Esophagus muscularis mucosa (tissue), 4 donors: ENCODE results near the gene SIRPG. TPM values are rescaled to one million over a fixed set of nuclear protein-coding genes. Genes with fewer than 3 reads are reported as not detected.
A peak's percentile ranks its signal among the peaks of the same experiment; 100 is the strongest.

Experiments used
- DNase-seq: peaks from one replicate; pipeline ENCODE4 v3.0.0-alpha.2; 2017; ENCODE audit errors: extremely low spot score
- H3K27ac ChIP-seq, 4 donors: fragments of 200-600 bp; sonication (generic); replicated peaks in 1 of 4; 1 replicate in 3 of 4; 2 replicates in 1 of 4; pipeline ENCODE4 v1.5.1; 2016 to 2019; ENCODE audit warnings: mild to moderate bottlenecking in 1 of 4
- H3K27me3 ChIP-seq, 4 donors: fragments of 200-600 bp; sonication (generic); one replicate each; pipeline versions ENCODE4 v1.5.1 to v1.6.0; 2016 to 2019
- H3K36me3 ChIP-seq, 4 donors: fragments of 200-600 bp; sonication (generic); one replicate each; pipeline ENCODE4 v1.5.1; 2016 to 2019
- H3K4me1 ChIP-seq, 4 donors: fragments of 200-600 bp; sonication (generic); one replicate each; pipeline ENCODE4 v1.5.1; 2016 to 2019
- H3K4me3 ChIP-seq, 4 donors: fragments of 200-600 bp; sonication (generic); 1 replicate in 2 of 4; 2 replicates in 2 of 4; pipeline ENCODE4 v1.5.1; 2016 to 2019; ENCODE audit warnings: mild to moderate bottlenecking in 4 of 4, moderate library complexity in 1 of 4
- H3K9me3 ChIP-seq, 4 donors: fragments of 200-600 bp; sonication (generic); 1 replicate in 3 of 4; 2 replicates in 1 of 4; pipeline ENCODE4 v1.5.1; 2016 to 2019
- CTCF ChIP-seq, 3 experiments: fragments of 200-600 bp in 2 of 3; fragments of 450-650 bp in 1 of 3; sonication (generic) in 2 of 3; IDR thresholded peaks; one replicate each; pipeline ENCODE4 v1.5.1; 2017 to 2019; ENCODE audit warnings: antibody characterized with exemption in 3 of 3, mild to moderate bottlenecking in 2 of 3, moderate library complexity in 1 of 3
- EP300 ChIP-seq: sonication (generic); formaldehyde crosslinking; IDR thresholded peaks from one replicate; pipeline ENCODE4 v1.6.1; 2017; ENCODE audit warnings: antibody characterized with exemption
- POLR2A ChIP-seq: fragments of 450-650 bp; IDR thresholded peaks from one replicate; pipeline ENCODE4 v1.6.1; 2017; ENCODE audit warnings: antibody characterized with exemption, moderate library complexity, mild to moderate bottlenecking, low read depth
- POLR2AphosphoS5 ChIP-seq, 2 donors: sonication (generic); formaldehyde crosslinking; IDR thresholded peaks; one replicate each; pipeline ENCODE4 v1.6.1; 2017; ENCODE audit warnings: antibody characterized with exemption in 2 of 2
- WGBS: methylation state at CpG from one replicate; pipeline ENCODE4 v1.1.5; 2018; 5-methylcytosine and 5-hydroxymethylcytosine counted together
- intact Hi-C: fragments of 100-400 bp; cut with DNase I; formaldehyde crosslinking; loops from one replicate; pipeline ENCODE4 v1.15.1; 2023
- small RNA-seq, 3 donors: library from RNA; depleted of rRNA; stranded (forward); fragments of <200 nt; gene quantifications; one replicate each; pipeline ENCODE3, GENCODE V24; 2016
- total RNA-seq, 4 donors: library from RNA; depleted of rRNA; stranded (reverse); fragments of >200 nt; gene quantifications; one replicate each; pipeline versions ENCODE4 v1.1.0 to v1.2.1, GENCODE V29; 2016

Gene SIRPG
- total RNA-seq, 4 donors from 2014 or later: not detected

- no CpG with 5 or more reads among the region's 9 CpGs for WGBS
- no peak overlapping the region for H3K27ac ChIP-seq
- DNase-seq: no peak
- no peaks in the 10 kb centered on the region for H3K4me1 ChIP-seq
- H3K4me3 ChIP-seq: no peak overlapping the region
- TF ChIP-seq POLR2AphosphoS5 (IDR thresholded peaks at IDR 0.05): peak in 1 of 2 donors; percentile 13
- TF ChIP-seq EP300: no peak
- intact Hi-C loops: no loop called here
- no peaks in the 10 kb centered on the region for H3K9me3 ChIP-seq
- no peaks in the 10 kb centered on the region for H3K27me3 ChIP-seq
- H3K36me3 ChIP-seq: no peaks in the 10 kb centered on the region
Observed at GRCh38 chr20:1588533-1589460, 68.8 kb downstream of the SIRPG start.

- Histone ChIP-seq H3K4me3 (no peak overlapping the region), H3K4me1 (no peaks in the 10 kb centered on the region), H3K27me3 (no peaks in the 10 kb centered on the region), H3K27ac (no peak overlapping the region), H3K36me3 (no peaks in the 10 kb centered on the region), H3K9me3 (no peaks in the 10 kb centered on the region)
- no CpG with 5 or more reads among the region's 3 CpGs for WGBS
- intact Hi-C loops: no loop called here
- DNase-seq: no peak
- TF ChIP-seq POLR2A (no peak), POLR2AphosphoS5 (IDR thresholded peaks at IDR 0.05) (no peak), CTCF (IDR thresholded peaks at IDR 0.05) (no peak), EP300 (no peak)
Observed at GRCh38 chr20:1587781-1588532, 69.6 kb downstream of the SIRPG start.

GRCh38 chr20:1579488-1579887 is 78.1 kb downstream of the SIRPG start:
- Histone ChIP-seq H3K27ac (no peak overlapping the region), H3K4me3 (no peak overlapping the region), H3K4me1 (no peaks in the 10 kb centered on the region), H3K36me3 (no peaks in the 10 kb centered on the region), H3K27me3 (no peaks in the 10 kb centered on the region), H3K9me3 (no peaks in the 10 kb centered on the region)
- intact Hi-C loops: loop anchor here (2.0 kb wide), 1 partner anchor 37 kb away; no protein-coding TSS in a partner anchor
- TF ChIP-seq CTCF (IDR thresholded peaks at IDR 0.05) (no peak), POLR2A (no peak), POLR2AphosphoS5 (IDR thresholded peaks at IDR 0.05) (no peak), EP300 (no peak)
- 92% methylated on average over 6 of the region's 6 CpGs for WGBS
- no peak for DNase-seq

Small RNA genes lying within 50 kb of the gene (small RNA-seq; reads per million reads assigned to genes)
- 0 reads per million in 3 donors for gene AL109809.3
- gene RN7SL561P: 0 reads per million in 3 donors

Other genes starting within 250 kb of the SIRPG start
- gene NSFL1C, start 190.9 kb downstream of the SIRPG start, total RNA-seq: 10 to 100 TPM; 33.6 to 62.4 (median 43.6) TPM
- gene SIRPB2, start 166.4 kb downstream of the SIRPG start, total RNA-seq: 1 to 10 TPM; 4.7 to 8.1 (median 6.2) TPM
- not detected for gene SIRPD, start 100.1 kb downstream of the SIRPG start, total RNA-seq
- gene SIRPB1, start 37.8 kb downstream of the SIRPG start, total RNA-seq: 1 to 10 TPM in 3 of 4 donors, under 1 TPM in 1; under 0.01 to 4.0 (median 3.1) TPM
- gene SIRPA, start 237.6 kb upstream of the SIRPG start, total RNA-seq: 10 to 100 TPM; 19.5 to 39.8 (median 32.5) TPM